ENCODE data around the gene KCNJ12.
"Not testable (repeated sequence)": the region's sequence is repeated elsewhere in the genome, so short reads cannot be mapped to it uniquely, and the experiment has no call there.

Gene KCNJ12

GRCh38 chr17:21409971-21410370 is 33.8 kb downstream of the KCNJ12 start:
- not testable (repeated sequence) for DNase-seq

- DNase-seq = not testable (repeated sequence)
These were observed 34.2 kb downstream of the KCNJ12 start for GRCh38 chr17:21410371-21410770.

GRCh38 chr17:21410906-21411678 is 34.9 kb downstream of the KCNJ12 start:
- not testable (repeated sequence) for DNase-seq

GRCh38 chr17:21411679-21412205 is 35.6 kb downstream of the KCNJ12 start:
- not testable (repeated sequence) for DNase-seq

GRCh38 chr17:21412207-21412681 is 36.1 kb downstream of the KCNJ12 start:
- DNase-seq = not testable (repeated sequence)

- not testable (repeated sequence) for DNase-seq
These were observed 37.6 kb downstream of the KCNJ12 start for GRCh38 chr17:21413570-21414279.

- DNase-seq = not testable (repeated sequence)
These were observed 38.5 kb downstream of the KCNJ12 start for GRCh38 chr17:21414616-21415015.

- DNase-seq = not testable (repeated sequence)
These were observed 39.2 kb downstream of the KCNJ12 start for GRCh38 chr17:21415166-21415990.

- DNase-seq = not testable (repeated sequence)
These were observed 40.4 kb downstream of the KCNJ12 start for GRCh38 chr17:21416471-21416981.

- DNase-seq = not testable (repeated sequence)
These were observed 41.2 kb downstream of the KCNJ12 start for GRCh38 chr17:21417349-21417748.

GRCh38 chr17:21417921-21418320 is 41.8 kb downstream of the KCNJ12 start:
- no peak for DNase-seq

- DNase-seq = no peak
These were observed 42.5 kb downstream of the KCNJ12 start for GRCh38 chr17:21418446-21419298.

- peak; percentile 53 for DNase-seq
These were observed 43.4 kb downstream of the KCNJ12 start for GRCh38 chr17:21419299-21420239.

GRCh38 chr17:21420503-21421090 is 44.4 kb downstream of the KCNJ12 start:
- DNase-seq = not testable (repeated sequence)

- not testable (repeated sequence) for DNase-seq
These were observed 45.5 kb downstream of the KCNJ12 start for GRCh38 chr17:21421421-21422310.

- DNase-seq = not testable (repeated sequence)
These were observed 46.4 kb downstream of the KCNJ12 start for GRCh38 chr17:21422311-21423189.

GRCh38 chr17:21423190-21423493 is 47.0 kb downstream of the KCNJ12 start:
- not testable (repeated sequence) for DNase-seq

- not testable (repeated sequence) for DNase-seq
These were observed 48.5 kb downstream of the KCNJ12 start for GRCh38 chr17:21424697-21425096.
